SU-DHL-6 (cell line): Measurements from ENCODE around the gene SLC6A8.

ENCODE experiments used
- CTCF ChIP-seq: fragments of 200-600 bp; sonication (generic); IDR thresholded peaks from one replicate; pipeline ENCODE4 v1.5.1; 2017; ENCODE audit warnings: antibody characterized with exemption, mild to moderate bottlenecking, low read length, moderate library complexity; ENCODE audit not compliant: insufficient read depth, poor library complexity, severe bottlenecking
- EZH2phosphoT487 ChIP-seq: fragments of 200-600 bp; sonication (generic), shearing (Covaris generic); conservative IDR thresholded peaks from 2 replicates; pipeline ENCODE4 v1.6.1; 2018; ENCODE audit warnings: mild to moderate bottlenecking, antibody characterized with exemption, low read length, moderate library complexity, mixed read lengths

GRCh38 chrX:153687121-153688039 is at the start of gene SLC6A8:
- TF ChIP-seq CTCF, result no peak
- TF ChIP-seq EZH2phosphoT487, result no peak
